ENCODE measurements around the gene PACSIN1. TPM values are rescaled to one million over a fixed set of nuclear protein-coding genes. Genes with fewer than 3 reads are reported as not detected.

Gene PACSIN1
- total and polyA plus RNA-seq, 2 donors (not counting 3 experiments of a cell fraction or from before 2014, with no cell fraction given): 0.03 TPM; not detected in 1

DNA sequence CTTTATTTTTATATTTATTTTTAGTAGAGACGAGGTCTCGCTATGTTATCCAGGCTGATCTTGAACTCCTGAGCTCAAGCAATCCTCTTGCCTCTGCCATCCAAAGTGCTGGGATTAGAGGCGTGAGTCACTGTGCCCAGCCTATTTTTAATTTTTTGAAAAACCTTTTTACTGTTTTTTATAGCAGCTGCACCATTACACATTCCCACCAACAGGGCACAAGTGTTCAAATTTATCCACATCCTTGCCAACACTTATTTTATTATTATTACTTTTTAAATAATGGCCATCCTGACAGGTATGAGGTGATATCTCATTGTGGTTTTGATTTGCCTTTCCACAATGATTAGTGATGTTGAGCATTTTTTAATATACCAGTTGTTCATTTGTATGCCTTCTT lies 42.5 kb downstream of the PACSIN1 start:
- FAIRE-seq (no peak), DNase-seq (ENCODE audit: low read depth, low spot score) (no peak)
- dilution Hi-C loops (cut with MboI; ENCODE audit: extremely low pct_ligation_motif_present, low sequenced_read_pairs) (no loop called here), intact Hi-C loops (cut with micrococcal nuclease) (no loop called here)
- no peak for TF ChIP-seq GATA2 (IDR thresholded peaks at IDR 0.05; ENCODE audit: insufficient read depth, insufficient read length, low read depth, low read length)
- no peak for TF ChIP-seq POLR2A (IDR thresholded peaks at IDR 0.05; ENCODE audit: low read depth, low read length)
- no peak for TF ChIP-seq MYC (IDR thresholded peaks at IDR 0.05; ENCODE audit: low read depth, low read length)
- no peak for TF ChIP-seq POLR2AphosphoS5 (IDR thresholded peaks at IDR 0.05; ENCODE audit: insufficient read depth, low read depth, low read length)
- TF ChIP-seq JUN (IDR thresholded peaks at IDR 0.05; ENCODE audit: borderline replicate concordance, insufficient read depth, insufficient read length, low read depth): no peak
- TF ChIP-seq, protein P1, sequence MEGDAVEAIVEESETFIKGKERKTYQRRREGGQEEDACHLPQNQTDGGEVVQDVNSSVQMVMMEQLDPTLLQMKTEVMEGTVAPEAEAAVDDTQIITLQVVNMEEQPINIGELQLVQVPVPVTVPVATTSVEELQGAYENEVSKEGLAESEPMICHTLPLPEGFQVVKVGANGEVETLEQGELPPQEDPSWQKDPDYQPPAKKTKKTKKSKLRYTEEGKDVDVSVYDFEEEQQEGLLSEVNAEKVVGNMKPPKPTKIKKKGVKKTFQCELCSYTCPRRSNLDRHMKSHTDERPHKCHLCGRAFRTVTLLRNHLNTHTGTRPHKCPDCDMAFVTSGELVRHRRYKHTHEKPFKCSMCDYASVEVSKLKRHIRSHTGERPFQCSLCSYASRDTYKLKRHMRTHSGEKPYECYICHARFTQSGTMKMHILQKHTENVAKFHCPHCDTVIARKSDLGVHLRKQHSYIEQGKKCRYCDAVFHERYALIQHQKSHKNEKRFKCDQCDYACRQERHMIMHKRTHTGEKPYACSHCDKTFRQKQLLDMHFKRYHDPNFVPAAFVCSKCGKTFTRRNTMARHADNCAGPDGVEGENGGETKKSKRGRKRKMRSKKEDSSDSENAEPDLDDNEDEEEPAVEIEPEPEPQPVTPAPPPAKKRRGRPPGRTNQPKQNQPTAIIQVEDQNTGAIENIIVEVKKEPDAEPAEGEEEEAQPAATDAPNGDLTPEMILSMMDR (IDR thresholded peaks at IDR 0.05; ENCODE audit: extremely low read depth in 1 of 2, insufficient read depth in 1 of 2, low read depth in 1 of 2, low read length in 2 of 2): no peak
- TF ChIP-seq EZH2 (IDR thresholded peaks at IDR 0.05; ENCODE audit: borderline replicate concordance, low read depth, low read length, severe bottlenecking): no peak
- TF ChIP-seq, protein P2, sequence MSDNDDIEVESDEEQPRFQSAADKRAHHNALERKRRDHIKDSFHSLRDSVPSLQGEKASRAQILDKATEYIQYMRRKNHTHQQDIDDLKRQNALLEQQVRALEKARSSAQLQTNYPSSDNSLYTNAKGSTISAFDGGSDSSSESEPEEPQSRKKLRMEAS (IDR thresholded peaks at IDR 0.05; ENCODE audit: insufficient read depth, insufficient read length): no peak
- no peak for TF ChIP-seq FOS (IDR thresholded peaks at IDR 0.05; ENCODE audit: borderline replicate concordance, insufficient read depth, low read length)
- Histone ChIP-seq H3K27me3 (ENCODE audit: control insufficient read depth in 2 of 2, insufficient read depth in 2 of 2, low read length in 2 of 2) (peaks cover 5 to 10% of the 10 kb centered on the region in 2 experiments), H4K20me1 (replicated peaks; ENCODE audit: control insufficient read depth, extremely low read depth, insufficient read depth, low read length) (no peaks in the 10 kb centered on the region), H3K27ac (ENCODE audit: insufficient read depth, low read depth, low read length) (no peak overlapping the region), H3K4me2 (ENCODE audit: insufficient read depth, low read length) (no peak overlapping the region), H3K36me3 (ENCODE audit: control insufficient read depth in 2 of 2, extremely low read depth in 1 of 2, insufficient read depth in 2 of 2, low read length in 2 of 2) (no peaks in the 10 kb centered on the region), H2AFZ (ENCODE audit: low read depth, low read length) (no peak overlapping the region), H3K9ac (replicated peaks; ENCODE audit: extremely low read depth, insufficient read depth, low read length) (no peak overlapping the region), H3K79me2 (ENCODE audit: control insufficient read depth, insufficient read depth, low read length) (no peaks in the 10 kb centered on the region), H3K9me3 (replicated peaks; ENCODE audit: control insufficient read depth, insufficient read depth, low read length) (no peaks in the 10 kb centered on the region), H3K9me1 (replicated peaks; ENCODE audit: control insufficient read depth, extremely low read depth, insufficient read depth, low read length) (no peaks in the 10 kb centered on the region), H3K4me3 (replicated peaks in 1 of 3; ENCODE audit: insufficient read depth in 1 of 3, low read depth in 1 of 3, low read length in 3 of 3) (no peak overlapping the region), H3K4me1 (ENCODE audit: control insufficient read depth, extremely low read depth, insufficient read depth, low read length) (no peaks in the 10 kb centered on the region)
- ChIA-PET POLR2A (no interaction called here), CTCF (interaction anchor here (1.0 kb wide), 1 partner anchor 312 kb away, joined by 3 read pairs; no protein-coding TSS in a partner anchor)
- BruUV-seq (replicated peaks): no TSS peak

Data from endothelial cell of umbilical vein (primary cell).